HG02938 (cell line): Measurements from ENCODE around the gene PSMD6.

Source experiments
- ATAC-seq: cut with Tn5 transposase; IDR thresholded peaks from one replicate; pipeline ENCODE4 v1.9.1; 2021; ENCODE audit warnings: mild to moderate bottlenecking, moderate library complexity; ENCODE audit not compliant: unreplicated experiment

Gene PSMD6

GRCh38 chr3:63961891-63962290, 61.4 kb downstream of the PSMD6 start:
- peak; percentile 82 for ATAC-seq
